NCI-H446 treated with DMSO at 0.1 percent for 48 hours (cell line): ENCODE results near the gene VSX2.

ENCODE experiments used
- DNase-seq: peaks from one replicate; lab custom pipeline; 2025; lab: John Stamatoyannopoulos, UW

The VSX2 gene

GRCh38 chr14:74221741-74222140 is 17.5 kb upstream of the VSX2 start:
- no peak for DNase-seq

GRCh38 chr14:74223016-74223415 is 16.2 kb upstream of the VSX2 start:
- no peak for DNase-seq

GRCh38 chr14:74231784-74232183 is 7.5 kb upstream of the VSX2 start:
- no peak for DNase-seq

- no peak for DNase-seq
These were observed 4.2 kb upstream of the VSX2 start for GRCh38 chr14:74235017-74235416.

- DNase-seq = no peak
These were observed 1.8 kb upstream of the VSX2 start for GRCh38 chr14:74237441-74237840.

GRCh38 chr14:74239848-74240793 is 872 bp downstream of the VSX2 start:
- DNase-seq = no peak

- no peak for DNase-seq
These were observed 1.8 kb downstream of the VSX2 start for GRCh38 chr14:74240794-74241651.

- DNase-seq = no peak
These were observed 2.4 kb downstream of the VSX2 start for GRCh38 chr14:74241652-74242017.

GRCh38 chr14:74242021-74242779 is 3.0 kb downstream of the VSX2 start:
- DNase-seq = no peak

GRCh38 chr14:74242780-74243042 is 3.5 kb downstream of the VSX2 start:
- DNase-seq = no peak

- no peak for DNase-seq
These were observed 3.8 kb downstream of the VSX2 start for GRCh38 chr14:74243051-74243450.

GRCh38 chr14:74244115-74244514 is 4.9 kb downstream of the VSX2 start:
- no peak for DNase-seq

GRCh38 chr14:74245292-74245691 is 6.0 kb downstream of the VSX2 start:
- no peak for DNase-seq

GRCh38 chr14:74246542-74246941 is 7.3 kb downstream of the VSX2 start:
- no peak for DNase-seq

GRCh38 chr14:74248017-74248416 is 8.8 kb downstream of the VSX2 start:
- DNase-seq = no peak

- DNase-seq = no peak
These were observed 10.5 kb downstream of the VSX2 start for GRCh38 chr14:74249433-74250375.

- DNase-seq = peak; percentile 71
These were observed 16.0 kb downstream of the VSX2 start for GRCh38 chr14:74255281-74255680.

GRCh38 chr14:74257078-74257940 is 18.1 kb downstream of the VSX2 start:
- DNase-seq = peak; percentile 51

GRCh38 chr14:74257941-74258763 is 18.9 kb downstream of the VSX2 start:
- no peak for DNase-seq

- no peak for DNase-seq
These were observed 19.5 kb downstream of the VSX2 start for GRCh38 chr14:74258764-74259035.
